Stimulated activated CD4-positive, alpha-beta T cell treated with anti-CD3 and anti-CD28 coated beads, Interleukin-2, amount 100 ng/mL, for 4 hours (primary cell): ENCODE measurements around the gene ATXN7L1.
A peak's percentile ranks its signal among the peaks of the same experiment; 100 is the strongest.

ENCODE experiments used
- DNase-seq: peaks from one replicate; pipeline ENCODE4 v3.0.0-alpha.2; 2020; ENCODE audit warnings: low read depth

Gene ATXN7L1

DNA sequence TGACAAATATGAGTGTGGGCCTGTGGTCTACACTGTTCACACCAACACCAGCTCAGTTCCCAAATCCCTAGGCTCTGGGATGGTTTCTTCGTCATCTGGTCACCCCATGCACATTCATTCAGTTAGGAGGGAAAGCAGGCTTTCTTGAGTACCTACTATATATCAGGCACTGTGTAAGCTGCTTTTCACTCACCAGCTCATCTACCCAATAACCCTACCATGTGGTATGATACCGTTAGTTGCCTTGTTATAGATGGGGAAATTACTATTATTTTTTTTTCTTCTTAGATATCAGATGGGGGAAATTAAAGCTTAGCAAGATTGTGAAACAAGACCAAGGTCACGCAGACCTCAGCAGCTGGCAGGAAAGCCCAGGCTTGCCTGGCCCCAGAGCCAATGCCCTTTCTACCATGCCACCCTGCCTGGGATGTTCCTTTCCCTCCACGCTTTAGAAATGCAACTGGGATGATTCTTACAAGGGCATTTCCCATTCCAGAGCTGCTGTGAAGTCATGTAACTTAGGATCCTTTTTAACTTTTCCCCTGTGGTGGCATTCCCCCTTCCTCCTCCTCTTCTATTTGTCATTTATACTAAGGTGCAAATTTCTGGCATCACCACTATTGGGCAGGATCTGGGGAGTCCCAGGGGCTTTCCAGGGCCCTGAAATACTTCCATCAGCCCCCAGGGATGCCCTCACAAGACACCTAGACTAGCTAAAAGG, 202.0 kb downstream of the ATXN7L1 start:
- no peak for DNase-seq

DNA sequence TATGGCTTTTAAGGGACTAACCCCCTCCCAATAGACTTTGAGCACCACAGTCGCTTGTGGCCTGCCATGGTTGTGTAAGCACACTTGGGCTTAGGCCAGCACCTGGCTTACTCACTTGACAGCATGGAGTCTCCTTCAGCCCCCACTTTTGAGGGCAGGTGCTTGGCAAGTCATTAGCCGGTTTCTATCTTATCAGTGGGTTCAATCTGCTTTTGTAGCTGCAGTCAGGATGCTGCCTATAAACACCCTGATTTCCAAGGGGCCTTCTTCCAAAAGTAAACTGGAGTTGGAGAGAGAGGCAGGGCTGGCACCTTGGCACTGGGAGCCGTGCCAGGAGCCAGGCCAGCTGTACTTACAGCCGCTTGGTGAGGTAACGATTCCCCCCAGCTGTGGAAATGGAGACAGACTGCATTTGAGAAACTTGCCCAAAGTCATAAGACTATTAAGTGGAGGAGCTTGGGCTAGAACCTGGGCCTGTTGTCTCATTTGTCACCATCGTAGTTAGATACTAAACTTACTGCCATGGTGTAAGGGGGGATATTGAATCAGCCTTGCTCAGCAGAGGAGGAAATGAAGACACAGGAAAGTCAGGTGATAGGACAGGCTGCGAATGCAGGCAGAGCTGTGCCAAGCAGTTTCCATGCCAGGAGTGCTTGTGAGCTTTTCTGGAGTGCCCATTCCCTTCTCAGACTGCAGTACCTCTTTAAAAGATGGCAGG, 202.9 kb downstream of the ATXN7L1 start:
- no peak for DNase-seq

DNA sequence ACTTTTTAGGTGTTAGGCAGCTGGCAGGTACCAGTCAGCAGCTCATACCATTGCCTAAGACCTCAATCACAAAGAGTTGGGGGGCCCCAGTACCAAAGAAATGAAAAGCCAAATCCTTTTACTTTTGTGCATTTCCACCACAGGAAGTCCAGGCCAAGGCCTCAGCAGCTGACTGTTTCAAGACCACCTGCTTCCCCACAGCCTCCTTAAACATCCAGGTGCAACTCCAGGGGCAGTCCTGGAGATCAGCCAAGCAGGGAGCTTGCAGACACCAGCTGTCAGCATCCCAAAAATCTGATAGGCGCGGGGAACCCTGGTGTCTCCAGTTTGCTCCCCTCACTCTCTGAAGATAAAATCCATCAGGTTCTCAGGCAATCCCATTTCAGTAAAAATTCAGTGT, 203.6 kb downstream of the ATXN7L1 start:
- DNase-seq = no peak

GRCh38 chr7:105666324-105666723, 210.1 kb downstream of the ATXN7L1 start:
- DNase-seq = no peak

- DNase-seq = no peak
These were observed 210.7 kb downstream of the ATXN7L1 start for GRCh38 chr7:105665684-105666083.

DNA sequence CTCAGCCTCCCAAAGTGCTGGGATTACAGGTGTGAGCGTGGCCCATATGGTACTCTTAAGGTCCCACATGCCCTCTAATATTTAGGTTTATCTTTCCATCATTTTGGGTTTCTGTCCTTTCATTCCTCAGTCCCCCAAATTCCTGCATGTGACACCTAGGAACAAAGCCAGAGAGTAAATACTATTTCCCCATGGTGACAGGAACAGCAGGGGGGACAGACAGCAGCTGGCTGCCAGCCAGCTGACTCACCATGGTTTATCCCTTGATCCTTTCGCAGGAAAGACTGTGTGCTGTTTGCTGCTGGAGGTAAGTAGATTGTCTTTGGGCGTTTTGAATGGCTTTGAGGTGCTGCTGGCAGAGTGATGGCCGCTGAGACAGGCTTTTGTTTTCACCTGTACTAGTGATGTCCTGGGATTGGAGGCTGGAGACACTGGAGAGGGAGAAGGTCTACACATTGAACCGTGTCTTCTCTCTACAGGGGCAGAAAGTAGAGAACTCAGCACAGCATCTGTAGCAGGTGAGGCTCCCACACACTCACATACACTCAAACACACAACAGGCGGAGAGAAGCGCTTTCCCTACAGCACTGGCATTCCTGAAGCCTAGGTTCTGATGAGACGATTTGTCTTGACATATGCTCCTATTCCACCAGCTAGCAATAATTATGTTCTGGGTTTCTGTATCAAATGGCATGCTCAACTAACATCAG, 211.4 kb downstream of the ATXN7L1 start:
- no peak for DNase-seq

GRCh38 chr7:105662998-105663397, 213.4 kb downstream of the ATXN7L1 start:
- DNase-seq = no peak

GRCh38 chr7:105661625-105662024, 214.8 kb downstream of the ATXN7L1 start:
- DNase-seq = no peak

DNA sequence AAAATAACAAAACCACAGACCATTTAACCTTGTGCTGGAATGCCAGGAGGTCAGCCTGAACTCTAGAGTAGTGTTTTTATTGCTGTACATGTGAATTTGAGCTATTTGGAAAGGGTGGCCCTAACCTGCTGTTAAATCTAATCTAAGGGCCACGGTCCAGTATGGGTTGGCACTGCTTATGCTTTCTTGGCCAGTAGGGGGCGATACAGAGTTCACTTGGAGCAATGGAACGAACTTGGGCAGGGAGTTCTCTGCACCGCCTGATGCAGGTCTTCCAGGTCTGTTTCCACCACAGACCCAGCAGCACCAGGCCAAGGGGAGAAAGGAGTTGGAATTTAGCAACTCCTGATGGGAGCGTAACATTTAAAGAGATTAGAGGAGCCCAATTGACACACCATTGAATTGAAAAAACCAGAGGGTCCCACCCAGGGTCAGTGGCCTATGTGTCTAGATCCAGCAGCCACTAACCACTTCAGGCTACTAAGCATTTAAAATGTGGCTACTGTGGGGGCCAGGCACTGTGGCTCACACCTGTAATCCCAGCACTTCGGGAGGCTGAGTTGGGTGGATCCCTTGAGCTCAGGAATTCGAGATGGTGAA, 219.4 kb downstream of the ATXN7L1 start:
- DNase-seq = peak; percentile 51

DNA sequence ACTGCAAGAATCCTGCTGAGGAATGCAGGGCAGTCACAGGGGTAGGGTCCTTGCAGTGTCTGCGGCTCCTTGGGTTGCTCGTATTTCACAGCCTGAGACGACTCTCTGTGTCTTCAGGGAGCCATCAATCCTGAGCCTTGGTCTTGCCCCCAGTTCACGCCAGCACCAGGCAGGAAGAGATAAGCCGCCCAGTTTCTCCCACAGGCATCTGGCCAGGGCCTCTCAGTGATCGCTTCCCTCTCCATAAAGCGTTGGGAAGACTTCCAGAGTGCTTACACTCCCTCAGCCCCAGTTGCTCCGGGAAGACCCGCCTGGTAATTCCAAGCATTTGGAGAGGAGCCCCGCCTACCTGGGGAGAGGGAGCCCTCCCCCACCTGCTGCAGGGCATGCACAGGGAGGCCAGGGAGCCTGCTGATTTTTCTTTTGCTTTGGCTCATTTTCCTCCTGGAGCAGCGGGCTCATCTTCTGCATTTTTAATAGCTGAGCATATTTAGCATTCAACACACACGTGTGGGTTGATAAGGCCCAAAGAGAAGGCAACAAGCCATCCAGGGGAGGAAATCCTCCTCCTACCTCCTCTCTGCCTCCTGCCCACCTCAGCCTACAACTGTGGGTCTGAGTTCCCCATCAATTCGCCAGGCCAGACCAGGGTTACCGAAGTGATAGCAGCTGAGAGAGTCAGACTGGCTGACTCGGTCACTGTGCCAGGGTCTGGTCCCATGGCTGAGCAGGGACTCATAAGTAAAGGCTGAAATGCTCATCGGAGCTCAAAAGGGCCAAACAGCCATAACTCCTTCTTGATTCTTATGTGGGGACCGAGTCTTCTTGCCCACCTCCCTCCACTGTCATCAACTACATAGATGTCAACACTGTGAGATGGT, 220.7 kb downstream of the ATXN7L1 start:
- no peak for DNase-seq

DNA sequence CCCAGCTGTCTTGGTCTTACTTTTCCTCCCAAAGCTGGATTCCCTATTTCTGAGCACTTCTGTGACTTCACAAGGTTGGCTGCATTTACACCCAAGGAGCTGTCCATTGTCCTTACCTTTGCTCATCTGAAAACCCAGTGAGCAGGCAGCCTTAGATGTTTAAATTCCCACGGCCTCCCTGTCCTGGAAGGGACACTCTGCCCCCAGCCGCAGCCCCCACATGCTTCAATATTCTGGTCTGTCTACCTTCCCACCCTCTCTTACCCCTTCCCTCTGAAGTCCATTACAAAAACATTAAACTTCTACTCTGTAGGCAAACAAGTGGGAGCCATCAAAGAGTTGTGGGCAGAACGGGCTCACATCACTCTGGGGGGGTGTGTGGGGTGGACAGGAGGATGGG, 221.3 kb downstream of the ATXN7L1 start:
- no peak for DNase-seq

DNA sequence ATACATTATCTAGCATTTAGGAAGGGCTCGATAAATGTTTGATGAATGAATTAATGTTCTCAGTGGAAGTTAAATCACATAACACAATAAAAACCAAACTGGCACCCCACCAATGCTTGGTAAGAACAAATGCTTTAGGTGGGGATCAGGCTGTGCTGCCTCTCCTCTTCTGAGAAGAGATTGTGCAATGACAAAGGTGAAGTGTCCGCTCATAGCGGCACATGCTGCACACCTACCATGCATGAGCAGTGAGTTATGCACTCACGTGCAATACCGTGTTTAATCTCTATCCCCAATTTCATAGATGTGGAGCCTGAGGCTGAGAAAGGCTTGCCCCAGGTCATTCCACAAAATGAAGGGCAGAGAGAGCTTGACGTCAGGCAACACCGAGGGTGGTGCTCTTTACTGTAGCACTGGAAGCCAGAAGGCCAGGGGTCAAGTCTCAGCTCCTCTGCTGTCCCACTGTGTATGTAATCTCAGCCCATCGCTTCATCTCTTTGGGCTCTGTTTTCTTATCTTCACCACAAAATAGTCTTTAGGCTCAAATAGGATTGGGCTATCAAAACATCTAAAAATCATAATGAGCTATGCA, 222.2 kb downstream of the ATXN7L1 start:
- DNase-seq = no peak

- no peak for DNase-seq
These were observed 222.9 kb downstream of the ATXN7L1 start for GRCh38 chr7:105653441-105654005.

- DNase-seq = peak; percentile 50
These were observed 223.9 kb downstream of the ATXN7L1 start for GRCh38 chr7:105652359-105652993.

GRCh38 chr7:105651798-105652197, 224.6 kb downstream of the ATXN7L1 start:
- no peak for DNase-seq

DNA sequence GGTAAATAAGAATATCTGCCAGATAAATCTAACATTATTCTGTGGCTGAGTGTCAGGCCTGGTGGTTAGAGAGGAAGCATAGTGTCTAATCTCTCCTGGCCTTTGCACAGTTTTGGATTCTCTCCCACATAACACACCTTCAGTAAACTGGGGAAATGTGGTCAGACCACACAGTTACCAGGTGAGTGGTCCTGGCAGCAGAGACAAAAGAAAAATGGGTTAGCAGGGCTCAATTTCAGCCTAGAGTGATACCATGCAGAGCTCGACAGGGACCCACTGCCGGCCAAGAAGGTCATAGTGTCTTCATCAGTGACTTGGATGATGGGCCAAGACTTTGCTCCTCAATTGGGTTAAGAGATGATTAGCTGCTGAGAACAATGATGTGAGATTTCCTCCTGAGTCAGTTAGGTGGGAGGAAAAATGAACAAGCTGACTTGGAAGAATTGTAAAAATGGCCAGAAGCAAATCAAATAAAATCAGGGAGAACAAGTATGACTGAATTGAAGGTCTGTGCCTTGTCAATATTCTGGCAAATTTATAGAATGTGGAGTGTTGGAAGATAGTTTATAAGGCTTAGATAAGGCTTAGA, 225.9 kb downstream of the ATXN7L1 start:
- DNase-seq = no peak

- DNase-seq = no peak
These were observed 226.5 kb downstream of the ATXN7L1 start for GRCh38 chr7:105649727-105650381.

DNA sequence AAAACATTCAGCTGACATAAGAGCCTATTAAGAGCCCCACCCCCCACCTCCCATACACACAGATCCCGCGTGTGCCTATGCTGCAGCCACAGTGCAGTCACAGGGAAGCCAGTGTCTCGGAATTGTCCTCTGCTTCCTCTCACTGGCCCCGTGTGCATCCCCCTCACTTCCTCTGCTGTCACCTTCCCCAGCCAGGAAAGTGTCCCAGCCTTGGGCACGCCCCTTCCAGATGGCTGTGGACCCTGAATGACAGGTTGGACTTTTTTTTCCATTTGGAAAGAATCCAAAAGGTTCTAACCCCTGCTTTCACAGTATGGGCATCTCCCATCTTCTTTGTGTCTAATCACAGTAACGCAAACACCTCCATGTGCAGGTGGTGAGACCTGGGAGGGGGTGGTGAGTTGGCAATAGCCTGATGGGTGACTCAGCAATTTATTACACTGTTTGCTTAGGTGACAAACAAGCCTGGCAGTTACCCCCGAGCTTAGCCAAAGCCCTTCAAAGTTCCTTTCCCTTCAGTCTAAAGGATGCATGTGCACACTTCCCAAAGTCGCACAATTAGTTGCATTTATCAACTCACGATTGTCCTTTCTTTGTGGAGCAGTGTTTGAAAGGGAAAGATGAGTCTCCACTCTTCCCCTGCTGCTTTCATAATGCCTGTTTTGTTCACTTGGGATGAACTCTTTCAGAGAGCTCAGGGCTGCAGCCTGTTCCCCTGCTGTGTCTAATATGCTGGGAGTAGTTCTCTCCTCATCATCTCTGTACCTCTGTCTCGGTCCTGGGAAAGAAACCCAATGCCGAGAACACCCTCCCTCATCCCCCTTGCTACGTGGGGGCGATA, 227.6 kb downstream of the ATXN7L1 start:
- no peak for DNase-seq

- DNase-seq = no peak
These were observed 228.8 kb downstream of the ATXN7L1 start for GRCh38 chr7:105647591-105647990.
